ENCODE results near the gene NUP50. TPM values are rescaled to one million over a fixed set of nuclear protein-coding genes. Genes with fewer than 3 reads are reported as not detected.

Gene NUP50
- total RNA-seq, 6 experiments from 2014 or later, result 26.4 to 57.2 (median 31.4) TPM

DNA sequence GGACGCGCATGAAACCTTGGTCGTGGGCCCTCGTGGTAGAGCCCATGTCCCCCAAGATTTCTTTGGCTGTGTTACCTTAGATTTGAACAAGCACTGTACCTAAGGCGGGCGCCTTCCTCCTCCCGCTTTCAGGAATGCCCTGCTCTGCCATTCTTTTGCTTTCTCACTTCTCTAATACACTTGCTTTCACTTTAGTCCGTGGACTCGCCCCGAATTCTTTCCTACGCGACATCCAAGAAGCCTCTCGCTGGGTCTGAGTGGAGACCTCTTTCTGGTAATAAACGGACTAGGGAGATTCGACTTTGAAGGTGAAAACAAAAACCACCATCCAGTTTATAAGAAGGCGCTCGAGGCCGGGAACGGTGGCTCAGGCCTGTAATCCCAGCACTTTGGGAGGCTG lies 1.2 kb upstream of the NUP50 start:
- Histone ChIP-seq H3K4me3 (peak overlapping the region in 2 of 3 donors; percentile 60 to 74), H3K36me3 (peaks cover 0 to 12% (median under 1%) of the 10 kb centered on the region in 4 donors), H3K27me3 (no peaks in the 10 kb centered on the region), H3K9me3 (no peaks in the 10 kb centered on the region), H3K27ac (peak overlapping the region; percentile 71 to 89 (median 88)), H3K4me1 (peaks cover 0 to 60% (median 20%) of the 10 kb centered on the region in 4 donors)
- 87% methylated on average over 18 of the region's 19 CpGs for WGBS (ENCODE audit: insufficient coverage, low coverage, low lambda C conversion rate, missing lambda C conversion rate)
- TF ChIP-seq POLR2A (IDR thresholded peaks at IDR 0.05), result no peak
- no peak for TF ChIP-seq CTCF (IDR thresholded peaks at IDR 0.05)
- intact Hi-C loops (cut with DNase I), result no loop called here
- ATAC-seq (no peak), DNase-seq (no peak)

DNA sequence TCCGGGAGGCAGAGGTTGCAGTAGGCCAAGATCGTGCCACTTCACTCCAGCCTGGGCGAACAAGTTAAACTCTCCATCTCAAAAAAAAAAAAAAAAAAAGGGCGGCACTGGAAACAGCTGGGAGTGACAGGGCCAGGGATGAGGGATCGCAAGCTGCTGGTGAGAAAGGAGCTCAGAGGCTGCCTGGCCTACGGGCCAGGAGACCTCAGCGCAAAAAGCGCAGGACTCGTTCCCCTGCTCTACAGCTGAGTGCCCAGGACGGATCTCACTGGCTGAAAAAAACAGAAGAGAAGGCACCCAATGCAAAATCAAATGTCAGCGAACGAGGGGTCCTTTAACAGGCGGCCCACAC lies 650 bp upstream of the NUP50 start:
- no peak for TF ChIP-seq CTCF (IDR thresholded peaks at IDR 0.05)
- TF ChIP-seq POLR2A (IDR thresholded peaks at IDR 0.05), result no peak
- peak overlapping the region; percentile 71 to 89 (median 88) for H3K27ac ChIP-seq
- peaks cover 0 to 14% (median 5%) of the 10 kb centered on the region in 4 donors for H3K36me3 ChIP-seq
- intact Hi-C loops (cut with DNase I), result no loop called here
- DNase-seq (no peak), ATAC-seq (peak; percentile 14 to 50 (median 18))
- under 1% methylated on average over 8 of the region's 13 CpGs for WGBS (ENCODE audit: insufficient coverage, low coverage, low lambda C conversion rate, missing lambda C conversion rate)
- H3K27me3 ChIP-seq, result no peaks in the 10 kb centered on the region
- no peaks in the 10 kb centered on the region for H3K9me3 ChIP-seq
- H3K4me1 ChIP-seq, result peaks cover 0 to 58% (median 18%) of the 10 kb centered on the region in 4 donors
- peak overlapping the region; percentile 60 to 74 (median 63) for H3K4me3 ChIP-seq

DNA sequence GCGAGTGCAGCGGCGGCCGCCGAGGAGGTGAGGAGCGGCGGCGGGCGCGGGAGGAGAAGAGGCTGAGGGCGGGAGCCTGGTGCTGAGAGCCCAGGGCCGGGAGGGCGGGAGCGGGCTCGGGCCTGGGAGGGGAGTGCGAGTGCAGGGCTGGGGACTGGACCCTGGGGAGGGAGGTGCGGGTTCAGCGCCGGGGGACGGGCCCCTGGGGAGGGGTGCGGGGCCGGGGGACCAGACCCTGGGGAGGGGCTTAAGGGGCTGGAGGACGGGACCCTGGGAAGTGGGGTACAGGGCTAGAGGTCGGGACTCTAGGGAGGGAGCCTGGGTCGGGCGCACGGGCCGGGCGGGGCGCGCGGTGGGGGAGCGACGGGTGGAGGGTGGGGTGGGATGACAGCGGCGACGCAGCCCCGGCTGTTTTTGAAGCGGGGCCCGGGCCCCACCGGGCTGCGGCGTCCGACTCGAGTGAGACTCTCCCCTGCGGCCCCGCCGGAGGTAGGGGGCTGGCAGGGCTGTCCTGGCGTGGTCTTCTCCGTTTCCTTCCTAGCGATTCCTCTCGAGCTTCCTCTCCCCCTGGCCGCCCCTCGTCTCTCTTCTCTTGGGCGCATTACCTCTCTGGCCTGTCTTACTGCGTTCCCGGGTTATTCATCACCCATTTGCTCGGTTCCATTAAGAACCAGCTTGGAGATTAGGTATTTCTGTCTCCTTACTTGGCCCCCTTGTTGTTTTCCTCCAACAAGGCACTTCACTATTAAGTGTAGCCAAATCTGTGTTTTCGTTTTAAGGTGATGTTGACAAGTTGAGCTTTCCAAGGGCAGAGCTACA lies 754 bp downstream of the NUP50 start:
- TF ChIP-seq POLR2A (IDR thresholded peaks at IDR 0.05), result no peak
- TF ChIP-seq CTCF (IDR thresholded peaks at IDR 0.05), result no peak
- peak overlapping the region; percentile 73 to 89 (median 88) for H3K27ac ChIP-seq
- WGBS (ENCODE audit: insufficient coverage, low coverage, low lambda C conversion rate, missing lambda C conversion rate), result 0% methylated on average over 15 of the region's 59 CpGs
- ATAC-seq, result peak; percentile 4 to 39 (median 21)
- intact Hi-C loops (cut with DNase I), result no loop called here
- no peaks in the 10 kb centered on the region for H3K9me3 ChIP-seq
- peak; percentile 55 to 69 (median 55) for DNase-seq
- peak overlapping the region; percentile 60 to 74 (median 63) for H3K4me3 ChIP-seq
- no peaks in the 10 kb centered on the region for H3K27me3 ChIP-seq
- peaks cover 0 to 26% (median 9%) of the 10 kb centered on the region in 4 donors for H3K36me3 ChIP-seq
- H3K4me1 ChIP-seq, result peaks cover 0 to 47% (median 13%) of the 10 kb centered on the region in 4 donors

DNA sequence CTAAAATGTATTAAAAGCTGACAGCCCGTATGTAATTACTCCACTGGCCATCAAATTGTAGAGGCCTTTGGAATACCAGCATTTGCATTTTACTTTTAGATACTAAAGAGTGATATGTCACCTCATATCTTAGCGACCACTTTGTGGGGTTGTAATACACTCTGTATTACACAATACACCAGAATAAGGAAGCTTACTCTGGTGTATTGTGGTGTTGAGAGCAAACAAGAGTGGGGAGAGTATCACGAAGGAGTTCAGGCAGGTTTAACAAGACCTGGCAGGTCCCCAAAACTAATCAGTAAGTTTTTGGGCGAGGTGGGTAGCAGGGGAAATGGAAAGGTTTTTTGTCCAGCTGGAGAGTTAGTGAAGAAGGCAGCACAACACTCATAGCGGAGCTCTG lies 3.2 kb downstream of the NUP50 start:
- Histone ChIP-seq H3K27ac (no peak overlapping the region), H3K4me3 (no peak overlapping the region), H3K36me3 (peaks cover 0 to 50% (median 22%) of the 10 kb centered on the region in 4 donors), H3K4me1 (peaks cover 0 to 27% (median 5%) of the 10 kb centered on the region in 4 donors), H3K9me3 (no peaks in the 10 kb centered on the region), H3K27me3 (no peaks in the 10 kb centered on the region)
- intact Hi-C loops (cut with DNase I), result no loop called here
- TF ChIP-seq POLR2A (IDR thresholded peaks at IDR 0.05) (no peak), CTCF (IDR thresholded peaks at IDR 0.05) (no peak)
- WGBS (ENCODE audit: insufficient coverage, low coverage, low lambda C conversion rate, missing lambda C conversion rate), result 60% methylated on average over 5 of the region's 5 CpGs
- no peak for DNase-seq
- ATAC-seq, result no peak

Measured in right lobe of liver (tissue), 6 donors.